K562 (cell line): ENCODE results near the gene AAK1. TPM values are rescaled to one million over a fixed set of nuclear protein-coding genes. Genes with fewer than 3 reads are reported as not detected.

Experiments
- BHLHE40 ChIP-seq: IDR thresholded peaks from 2 replicates; pipeline ENCODE4 v1.6.1; 2011; ENCODE audit warnings: low read length, improper control_type of control experiment
- JUN ChIP-seq, 2 experiments: sonication (generic) in 1 of 2; formaldehyde crosslinking in 1 of 2; IDR thresholded peaks; 2 replicates each; pipeline versions ENCODE4 v1.6.1 to v1.8.0; 2012 to 2022; ENCODE audit warnings: borderline replicate concordance in 2 of 2, mild to moderate bottlenecking in 2 of 2, improper control_type of control experiment in 1 of 2, low read depth in 1 of 2, low read length in 1 of 2, missing genetic modification reagents in 1 of 2
- JUND ChIP-seq, 2 experiments: IDR thresholded peaks; 2 replicates in 1 of 2; 3 replicates in 1 of 2; pipeline ENCODE4 v1.6.1; 2011; ENCODE audit warnings: borderline replicate concordance in 2 of 2, low read depth in 2 of 2, low read length in 2 of 2, improper control_type of control experiment in 1 of 2, missing biosample characterization in 1 of 2, missing genetic modification characterization in 1 of 2, missing genetic modification reagents in 1 of 2
- MAZ ChIP-seq, 2 experiments: fragments of 450-650 bp in 1 of 2; sonication (generic) in 1 of 2; formaldehyde crosslinking; IDR thresholded peaks in 1 of 2; conservative IDR thresholded peaks in 1 of 2; 2 replicates each; pipeline versions ENCODE4 v1.4.0 to v1.5.0; 2020; ENCODE audit warnings: mild to moderate bottlenecking in 1 of 2, missing genetic modification reagents in 1 of 2
- MYC ChIP-seq, 2 experiments: fragments of 250-450 bp in 1 of 2; sonication (Bioruptor Pico) in 1 of 2; IDR thresholded peaks; 2 replicates each; pipeline versions ENCODE4 v1.5.1 to v1.6.1; 2012 to 2021; ENCODE audit warnings: low read depth in 2 of 2, borderline replicate concordance in 1 of 2, improper control_type of control experiment in 1 of 2, low read length in 1 of 2, mild to moderate bottlenecking in 1 of 2, moderate library complexity in 1 of 2
- NR2C2 ChIP-seq, 2 experiments: fragments of 200-800 bp in 1 of 2; sonication (Bioruptor generic) in 1 of 2; sonication (generic) in 1 of 2; formaldehyde crosslinking in 1 of 2; IDR thresholded peaks; 2 replicates each; pipeline versions ENCODE4 v1.6.1 to v1.8.0; 2016 to 2022; ENCODE audit warnings: mild to moderate bottlenecking in 1 of 2, missing compliant biosample characterization in 1 of 2, missing genetic modification characterization in 1 of 2, missing genetic modification reagents in 1 of 2
- NR3C1 ChIP-seq: sonication (generic); formaldehyde crosslinking; IDR thresholded peaks from 2 replicates; pipeline ENCODE4 v1.8.1; 2022; ENCODE audit warnings: missing genetic modification reagents
- POLR2A ChIP-seq: fragments of 450-650 bp; conservative IDR thresholded peaks from 2 replicates; pipeline ENCODE4 v1.6.1; 2016
- POLR2G ChIP-seq: fragments of 200-400 bp; formaldehyde crosslinking; IDR thresholded peaks from 2 replicates; pipeline ENCODE4 v1.6.1; 2017; ENCODE audit warnings: low read depth, mild to moderate bottlenecking, antibody characterized with exemption, low read length, moderate library complexity
- SIN3B ChIP-seq: fragments of 450-650 bp; IDR thresholded peaks from 2 replicates; pipeline ENCODE4 v1.6.1; 2017; ENCODE audit warnings: low read depth, mild to moderate bottlenecking, moderate library complexity
- SREBF1 ChIP-seq: fragments of 150-350 bp; IDR thresholded peaks from 2 replicates; pipeline ENCODE4 v1.6.1; 2014; ENCODE audit warnings: antibody characterized with exemption, low read depth, low read length, borderline replicate concordance
- TAF9B ChIP-seq: fragments of 450-650 bp; IDR thresholded peaks from 2 replicates; pipeline ENCODE4 v1.6.1; 2018; ENCODE audit warnings: mild to moderate bottlenecking; ENCODE audit not compliant: partially characterized antibody
- ZBTB43 ChIP-seq: sonication (generic); formaldehyde crosslinking; IDR thresholded peaks from 2 replicates; pipeline ENCODE4 v1.8.0; 2023; ENCODE audit warnings: mild to moderate bottlenecking, missing genetic modification reagents
- ZBTB5 ChIP-seq: fragments of 450-650 bp; IDR thresholded peaks from 2 replicates; pipeline ENCODE4 v1.6.1; 2017; ENCODE audit warnings: antibody characterized with exemption
- ZNF124 ChIP-seq: sonication (generic); formaldehyde crosslinking; IDR thresholded peaks from 2 replicates; pipeline ENCODE4 v1.8.1; 2022; ENCODE audit warnings: missing genetic modification reagents
- ZNF592 ChIP-seq: fragments of 450-650 bp; IDR thresholded peaks from 2 replicates; pipeline ENCODE4 v1.6.1; 2017; ENCODE audit warnings: antibody characterized with exemption, mild to moderate bottlenecking
- ZNF766 ChIP-seq: fragments of 200-800 bp; sonication (Bioruptor generic); conservative IDR thresholded peaks from 2 replicates; pipeline ENCODE4 v1.6.1; 2016; ENCODE audit warnings: missing genetic modification characterization, missing compliant biosample characterization
- polyA plus RNA-seq, 8 experiments: library from polyadenylated mRNA; depleted of rRNA in 4 of 8; stranded (reverse) in 5 of 8; unstranded in 3 of 8; fragments of >200 nt; fragmentation: Nextera tagmentation in 2 of 8; fragmentation: Illumina TruSeq in 1 of 8; extraction: Ambion mirVana in 2 of 8; extraction: Trizol in 1 of 8; gene quantifications; 2 replicates each; pipeline versions ENCODE4 v1.2.1 to v1.2.3, GENCODE V29; 2011 to 2014; ENCODE audit warnings: inconsistent platforms in 1 of 8, missing spikeins in 1 of 8
- total RNA-seq, 7 experiments: library from RNA; depleted of rRNA in 6 of 7; stranded (reverse); fragments of >200 nt in 6 of 7; fragmentation: Illumina TruSeq in 2 of 7; extraction: Trizol in 2 of 7; gene quantifications; 2 replicates each; pipeline versions ENCODE4 v1.2.1 to v1.2.3, GENCODE V29; 2011 to 2021; ENCODE audit warnings: low replicate concordance in 1 of 7

The AAK1 gene
- total and polyA plus RNA-seq, 9 of the 15 experiments (the other 6 are each of a cell fraction or from before 2014, with no cell fraction given), result 0.89 to 17.1 (median 6.0) TPM

- no peak for TF ChIP-seq SREBF1
- peak; percentile 92 for TF ChIP-seq TAF9B
- TF ChIP-seq JUND (IDR thresholded peaks at IDR 0.05; ENCODE audit: borderline replicate concordance, low read depth, low read length), result peak; percentile 75
- peak; percentile 53; the same call in 2 of the 3 replicates for TF ChIP-seq JUND (tag; IDR thresholded peaks at IDR 0.05; ENCODE audit: borderline replicate concordance, low read depth, low read length)
- TF ChIP-seq SIN3B, result no peak
- peak; percentile 99 for TF ChIP-seq POLR2G
- TF ChIP-seq NR2C2 (CRISPR knock-in tag; IDR thresholded peaks at IDR 0.05), result no peak
- TF ChIP-seq NR2C2 (tag; IDR thresholded peaks at IDR 0.05), result peak; percentile 48; the same call in 1 of the 2 replicates
- peak; percentile 58 to 71 for TF ChIP-seq MAZ (CRISPR knock-in tag; conservative IDR thresholded peaks at IDR 0.05 in 1 of 2, IDR thresholded peaks at IDR 0.05 in 1 of 2)
- 0 out of 2 replicates have a peak, but pooled peaks have one; percentile 55 for TF ChIP-seq ZBTB43 (CRISPR knock-in tag)
- TF ChIP-seq NR3C1 (CRISPR knock-in tag), result no peak
- no peak for TF ChIP-seq BHLHE40
- peak; percentile 79; the same call in 1 of the 2 replicates for TF ChIP-seq ZNF766 (CRISPR knock-in tag)
- TF ChIP-seq ZNF124 (CRISPR knock-in tag), result no peak
- no peak for TF ChIP-seq ZNF592
- TF ChIP-seq JUN (IDR thresholded peaks at IDR 0.05; ENCODE audit: borderline replicate concordance, low read depth, low read length), result 0 out of 2 replicates have a peak, but pooled peaks have one; percentile 34
- TF ChIP-seq JUN (CRISPR knock-in tag; IDR thresholded peaks at IDR 0.05; ENCODE audit: borderline replicate concordance), result no peak
- no peak for TF ChIP-seq ZBTB5
- peak; percentile 95 for TF ChIP-seq POLR2A
- TF ChIP-seq MYC (IDR thresholded peaks at IDR 0.05; ENCODE audit: low read depth, low read length), result peak; percentile 66; the same call in 1 of the 2 replicates
- TF ChIP-seq MYC (CRISPR knock-in tag; IDR thresholded peaks at IDR 0.05; ENCODE audit: borderline replicate concordance, low read depth), result no peak
Observed at GRCh38 chr2:69436938-69437750, 206.4 kb downstream of the AAK1 start, which contains the start of gene NFU1 (continued).
